Right lobe of liver (tissue), 4 donors: ENCODE data around the gene NHLH1.

Experiments used
- POLR2A ChIP-seq: fragments of 450-650 bp; IDR thresholded peaks from one replicate; pipeline ENCODE4 v1.6.1; 2017; ENCODE audit warnings: antibody characterized with exemption, mild to moderate bottlenecking
- TF ChIP-seq, protein P1 (sequence below), 4 donors: fragments of 200-600 bp in 3 of 4; fragments of 450-650 bp in 1 of 4; IDR thresholded peaks; one replicate each; pipeline versions ENCODE4 v1.5.1 to v1.8.0; 2016 to 2022; ENCODE audit warnings: antibody characterized with exemption in 4 of 4, mild to moderate bottlenecking in 2 of 4
- donor health status: DM: no; HTN: no; CAD: no.
- donor health status: DM: no; HTN: no; CAD: no.
- donor health status: DM: no; HTN: yes; CAD: no.

- TF ChIP-seq, protein P1, sequence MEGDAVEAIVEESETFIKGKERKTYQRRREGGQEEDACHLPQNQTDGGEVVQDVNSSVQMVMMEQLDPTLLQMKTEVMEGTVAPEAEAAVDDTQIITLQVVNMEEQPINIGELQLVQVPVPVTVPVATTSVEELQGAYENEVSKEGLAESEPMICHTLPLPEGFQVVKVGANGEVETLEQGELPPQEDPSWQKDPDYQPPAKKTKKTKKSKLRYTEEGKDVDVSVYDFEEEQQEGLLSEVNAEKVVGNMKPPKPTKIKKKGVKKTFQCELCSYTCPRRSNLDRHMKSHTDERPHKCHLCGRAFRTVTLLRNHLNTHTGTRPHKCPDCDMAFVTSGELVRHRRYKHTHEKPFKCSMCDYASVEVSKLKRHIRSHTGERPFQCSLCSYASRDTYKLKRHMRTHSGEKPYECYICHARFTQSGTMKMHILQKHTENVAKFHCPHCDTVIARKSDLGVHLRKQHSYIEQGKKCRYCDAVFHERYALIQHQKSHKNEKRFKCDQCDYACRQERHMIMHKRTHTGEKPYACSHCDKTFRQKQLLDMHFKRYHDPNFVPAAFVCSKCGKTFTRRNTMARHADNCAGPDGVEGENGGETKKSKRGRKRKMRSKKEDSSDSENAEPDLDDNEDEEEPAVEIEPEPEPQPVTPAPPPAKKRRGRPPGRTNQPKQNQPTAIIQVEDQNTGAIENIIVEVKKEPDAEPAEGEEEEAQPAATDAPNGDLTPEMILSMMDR (IDR thresholded peaks at IDR 0.05), result no peak
- no peak for TF ChIP-seq POLR2A
Measured at GRCh38 chr1:160420881-160421842, 54.3 kb downstream of the NHLH1 start.
